HL-60 (cell line): ENCODE results near the gene PDE4A.
"Not testable (repeated sequence)": the region's sequence is repeated elsewhere in the genome, so short reads cannot be mapped to it uniquely, and the experiment has no call there.

Experiments used
- GABPA ChIP-seq: IDR thresholded peaks from 2 replicates; pipeline ENCODE4 v1.6.1; 2012; ENCODE audit warnings: low read depth
- TF ChIP-seq, protein P1 (sequence below): IDR thresholded peaks from one replicate; pipeline ENCODE4 v1.5.1; 2011; ENCODE audit warnings: low read length, control low read depth, inconsistent platforms; ENCODE audit not compliant: insufficient read depth

GRCh38 chr19:10377140-10377640 lies 43.1 kb upstream of the PDE4A start:
- TF ChIP-seq, protein P1, sequence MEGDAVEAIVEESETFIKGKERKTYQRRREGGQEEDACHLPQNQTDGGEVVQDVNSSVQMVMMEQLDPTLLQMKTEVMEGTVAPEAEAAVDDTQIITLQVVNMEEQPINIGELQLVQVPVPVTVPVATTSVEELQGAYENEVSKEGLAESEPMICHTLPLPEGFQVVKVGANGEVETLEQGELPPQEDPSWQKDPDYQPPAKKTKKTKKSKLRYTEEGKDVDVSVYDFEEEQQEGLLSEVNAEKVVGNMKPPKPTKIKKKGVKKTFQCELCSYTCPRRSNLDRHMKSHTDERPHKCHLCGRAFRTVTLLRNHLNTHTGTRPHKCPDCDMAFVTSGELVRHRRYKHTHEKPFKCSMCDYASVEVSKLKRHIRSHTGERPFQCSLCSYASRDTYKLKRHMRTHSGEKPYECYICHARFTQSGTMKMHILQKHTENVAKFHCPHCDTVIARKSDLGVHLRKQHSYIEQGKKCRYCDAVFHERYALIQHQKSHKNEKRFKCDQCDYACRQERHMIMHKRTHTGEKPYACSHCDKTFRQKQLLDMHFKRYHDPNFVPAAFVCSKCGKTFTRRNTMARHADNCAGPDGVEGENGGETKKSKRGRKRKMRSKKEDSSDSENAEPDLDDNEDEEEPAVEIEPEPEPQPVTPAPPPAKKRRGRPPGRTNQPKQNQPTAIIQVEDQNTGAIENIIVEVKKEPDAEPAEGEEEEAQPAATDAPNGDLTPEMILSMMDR, result not testable (repeated sequence)
- not testable (repeated sequence) for TF ChIP-seq GABPA
